HG02852 (cell line): ENCODE results near the gene OVOL1.
"Not testable (repeated sequence)": the region's sequence is repeated elsewhere in the genome, so short reads cannot be mapped to it uniquely, and the experiment has no call there.

Source experiments
- ATAC-seq: cut with Tn5 transposase; IDR thresholded peaks from one replicate; pipeline ENCODE4 v1.9.1; 2021; ENCODE audit warnings: mild to moderate bottlenecking, moderate library complexity; ENCODE audit not compliant: unreplicated experiment

OVOL1 gene

GRCh38 chr11:65786786-65787636 lies at the start of gene OVOL1:
TSS of gene OVOL1 (plus strand) at chr11:65787063. CDS start at chr11:65787374, 311 bp downstream.
- ATAC-seq = no peak

DNA sequence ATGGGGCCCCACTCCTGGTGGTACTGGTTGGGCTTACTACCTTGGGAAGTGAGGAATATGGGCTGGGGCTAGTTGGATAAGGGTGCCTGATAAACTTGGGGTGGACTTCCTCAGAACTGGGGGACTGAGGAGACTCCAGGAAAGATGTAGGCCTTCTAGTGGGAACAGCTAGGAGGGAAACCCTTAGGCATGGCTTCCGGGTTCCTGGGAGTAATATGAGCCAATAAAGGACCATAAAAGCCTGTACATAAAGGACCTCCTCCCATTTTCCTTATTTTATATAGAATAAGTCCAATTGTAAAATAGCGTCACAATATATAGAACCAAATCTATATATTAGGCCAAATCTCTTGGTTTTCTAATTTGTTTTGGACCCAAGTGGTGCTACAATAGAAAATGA lies 47.8 kb upstream of the OVOL1 start:
- no peak for ATAC-seq

DNA sequence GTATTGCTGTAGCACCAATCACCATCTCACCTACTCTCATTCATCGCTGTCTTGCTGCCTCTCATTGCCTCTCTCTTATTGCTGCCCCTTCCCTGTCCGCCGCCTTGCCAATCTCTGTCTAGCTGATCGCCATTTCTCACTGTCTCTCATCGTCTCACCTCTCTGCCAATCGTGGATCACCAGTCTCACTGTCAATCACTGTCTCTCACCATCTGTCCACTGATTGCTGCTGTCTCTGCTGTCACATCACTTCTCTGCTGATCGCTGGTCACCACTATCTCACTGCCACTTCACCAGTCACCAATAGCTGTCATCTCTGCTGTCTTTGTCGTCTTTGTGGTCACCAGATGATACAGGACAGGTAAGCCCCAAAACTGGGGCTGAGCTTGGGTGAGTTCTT lies 45.7 kb upstream of the OVOL1 start:
- ATAC-seq = no peak

GRCh38 chr11:65742353-65742752 lies 44.5 kb upstream of the OVOL1 start:
- no peak for ATAC-seq

GRCh38 chr11:65743681-65744025 lies 43.2 kb upstream of the OVOL1 start:
- no peak for ATAC-seq

- no peak for ATAC-seq
Observed at GRCh38 chr11:65744026-65744698, 42.7 kb upstream of the OVOL1 start.

- no peak for ATAC-seq
Observed at GRCh38 chr11:65744699-65745042, 42.2 kb upstream of the OVOL1 start.

- ATAC-seq = no peak
Observed at GRCh38 chr11:65745049-65745448, 41.8 kb upstream of the OVOL1 start.

DNA sequence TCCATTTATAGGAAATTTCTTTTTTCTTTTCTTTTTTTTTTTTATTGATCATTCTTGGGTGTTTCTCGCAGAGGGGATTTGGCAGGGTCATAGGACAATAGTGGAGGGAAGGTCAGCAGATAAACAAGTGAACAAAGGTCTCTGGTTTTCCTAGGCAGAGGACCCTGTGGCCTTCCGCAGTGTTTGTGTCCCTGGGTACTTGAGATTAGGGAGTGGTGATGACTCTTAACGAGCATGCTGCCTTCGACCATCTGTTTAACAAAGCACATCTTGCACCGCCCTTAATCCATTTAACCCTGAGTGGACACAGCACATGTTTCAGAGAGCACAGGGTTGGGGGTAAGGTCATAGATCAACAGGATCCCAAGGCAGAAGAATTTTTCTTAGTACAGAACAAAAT lies 24.7 kb upstream of the OVOL1 start:
- not testable (repeated sequence) for ATAC-seq

DNA sequence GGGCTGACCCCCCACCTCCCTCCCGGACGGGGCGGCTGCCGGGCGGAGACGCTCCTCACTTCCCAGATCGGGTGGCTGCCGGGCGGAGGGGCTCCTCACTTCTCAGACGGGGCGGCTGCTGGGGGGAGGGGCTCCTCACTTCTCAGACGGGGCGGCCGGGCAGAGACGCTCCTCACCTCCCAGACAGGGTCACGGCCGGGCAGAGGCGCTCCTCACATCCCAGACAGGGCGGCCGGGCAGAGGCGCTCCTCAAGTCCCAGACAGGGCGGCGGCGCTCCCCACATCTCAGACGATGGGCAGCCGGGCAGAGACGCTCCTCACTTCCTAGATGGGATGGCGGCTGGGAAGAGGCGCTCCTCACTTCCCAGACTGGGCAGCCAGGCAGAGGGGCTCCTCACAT lies 24.0 kb upstream of the OVOL1 start:
- not testable (repeated sequence) for ATAC-seq

GRCh38 chr11:65764434-65764833 lies 22.4 kb upstream of the OVOL1 start:
- no peak for ATAC-seq

DNA sequence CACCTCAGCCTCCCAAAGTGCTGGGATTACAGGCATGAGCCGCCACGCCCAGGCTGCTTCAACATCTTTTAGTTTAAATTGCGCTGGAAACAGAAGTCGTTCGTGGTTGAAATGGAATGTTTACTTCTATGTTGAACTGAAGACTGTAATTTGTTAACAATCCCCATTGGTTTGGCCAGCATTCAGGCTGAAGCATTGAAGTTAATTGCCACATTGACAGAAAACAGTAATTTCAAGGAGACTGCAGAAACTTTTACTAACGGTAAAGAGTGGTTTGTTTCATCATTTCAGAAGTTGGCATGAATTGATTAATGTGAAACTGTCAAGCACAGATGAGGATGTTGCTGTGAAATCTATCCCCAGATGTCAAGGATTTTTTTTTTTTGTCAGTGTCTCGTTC lies 20.3 kb upstream of the OVOL1 start:
- ATAC-seq = no peak

GRCh38 chr11:65767406-65767805 lies 19.5 kb upstream of the OVOL1 start:
- no peak for ATAC-seq

DNA sequence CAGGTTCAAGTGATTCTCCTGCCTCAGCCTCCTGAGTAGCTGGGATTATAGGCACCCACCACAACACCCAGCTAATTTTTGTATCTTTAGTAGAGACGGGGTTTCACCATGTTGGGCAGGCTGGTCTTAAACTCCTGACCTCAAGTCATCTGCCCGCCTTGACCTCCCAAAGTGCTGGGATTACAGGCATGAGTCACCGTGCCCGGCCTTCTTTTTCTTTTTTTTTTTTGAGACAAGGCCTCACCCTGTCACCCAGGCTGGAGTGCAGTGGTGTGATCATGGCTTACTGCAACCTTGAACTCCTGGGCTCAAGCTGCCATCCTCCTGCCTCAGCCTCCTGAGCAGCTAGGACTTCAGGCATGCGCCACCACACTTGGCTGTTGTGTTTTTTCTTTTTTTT lies 19.1 kb upstream of the OVOL1 start:
- not testable (repeated sequence) for ATAC-seq

- no peak for ATAC-seq
Observed at GRCh38 chr11:65770951-65771567, 15.8 kb upstream of the OVOL1 start.

DNA sequence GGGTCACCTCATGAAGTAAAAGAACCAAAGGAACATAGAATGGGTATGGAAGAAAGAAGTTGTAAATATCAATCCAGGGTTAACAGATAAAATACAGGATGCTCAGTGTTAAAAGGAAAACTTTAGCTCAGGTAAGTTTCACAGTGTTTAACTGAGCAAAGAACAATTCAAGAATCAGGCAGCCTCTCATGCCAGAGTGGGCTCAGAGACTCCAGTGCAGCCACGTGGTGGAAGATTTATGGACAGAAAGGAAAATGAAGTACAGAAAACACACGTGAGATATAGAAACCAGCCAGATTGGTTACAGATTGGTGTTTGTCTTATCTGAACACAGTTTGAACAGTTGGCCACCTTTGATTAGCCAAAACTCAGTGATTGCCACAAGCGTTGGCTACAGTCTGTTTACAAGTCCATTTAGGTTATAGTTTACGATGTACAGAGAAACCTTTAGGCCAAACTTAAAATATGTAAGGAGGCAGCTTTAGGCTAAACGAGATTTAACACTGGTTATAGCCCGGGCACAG lies 15.2 kb upstream of the OVOL1 start:
- no peak for ATAC-seq

DNA sequence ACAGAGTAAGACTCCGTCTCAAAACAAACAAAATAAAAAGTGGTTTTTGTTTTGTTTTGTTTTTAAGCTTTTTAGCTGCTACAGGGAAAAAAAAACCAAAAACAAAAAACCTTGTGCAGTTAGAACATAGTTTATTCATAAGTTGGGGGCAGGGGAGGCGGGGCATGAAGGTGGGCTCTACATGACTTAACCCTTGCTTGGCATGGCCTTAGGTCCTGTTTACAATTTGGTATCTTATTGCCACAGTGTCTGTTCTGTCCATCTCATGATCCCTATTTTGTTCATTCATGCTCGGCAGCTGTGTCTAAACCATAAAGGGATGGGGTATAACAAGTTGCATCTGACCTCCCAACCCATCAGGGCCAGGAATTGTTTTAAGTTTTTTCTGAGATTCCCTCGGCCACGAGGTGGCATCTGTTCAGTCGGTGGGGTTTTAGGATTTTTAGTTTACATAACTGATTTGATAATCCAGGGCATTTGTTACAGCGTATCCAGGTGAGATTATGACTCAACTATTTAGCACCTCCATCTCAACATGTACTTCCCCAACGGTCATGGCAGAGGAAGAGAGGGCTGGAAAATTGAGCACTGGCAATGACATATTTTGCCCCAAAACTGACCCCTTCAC lies 13.0 kb upstream of the OVOL1 start:
- no peak for ATAC-seq

DNA sequence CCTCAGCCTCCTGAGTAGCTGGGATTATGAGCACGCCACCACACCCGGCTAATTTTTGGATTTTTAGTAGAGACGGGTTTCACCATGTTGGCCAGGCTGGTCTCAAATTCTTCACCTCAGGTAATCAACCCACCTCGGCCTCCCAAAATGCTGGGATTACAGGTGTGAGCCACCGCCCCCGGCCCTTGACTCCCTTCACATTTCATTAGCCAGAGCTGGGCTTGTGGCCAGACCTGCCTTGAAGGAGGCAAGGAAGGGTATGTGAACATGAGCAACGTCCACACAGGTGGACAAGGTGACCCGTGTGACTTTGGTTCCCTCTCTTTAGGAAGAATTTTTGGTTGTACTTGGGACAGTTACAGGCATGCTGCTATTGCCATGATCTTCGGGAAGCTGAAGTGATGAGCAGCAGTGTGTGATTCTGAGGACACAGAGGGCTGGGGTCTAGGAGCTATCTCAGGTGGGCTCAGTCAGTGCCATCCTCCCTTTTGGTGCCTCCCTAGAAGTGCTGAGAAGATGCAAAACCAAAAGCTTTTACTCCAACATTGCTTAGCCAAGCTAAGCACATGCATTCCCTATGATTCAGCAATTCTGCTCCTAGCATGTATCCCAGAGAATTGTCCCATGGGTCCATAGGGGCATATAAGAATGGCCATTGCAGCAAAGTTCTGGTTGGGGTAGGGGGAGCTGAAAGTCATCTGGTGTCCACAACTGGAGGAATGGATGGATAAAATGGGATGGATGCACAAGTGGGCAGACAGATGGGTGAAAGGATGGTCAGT lies 12.1 kb upstream of the OVOL1 start:
- no peak for ATAC-seq

DNA sequence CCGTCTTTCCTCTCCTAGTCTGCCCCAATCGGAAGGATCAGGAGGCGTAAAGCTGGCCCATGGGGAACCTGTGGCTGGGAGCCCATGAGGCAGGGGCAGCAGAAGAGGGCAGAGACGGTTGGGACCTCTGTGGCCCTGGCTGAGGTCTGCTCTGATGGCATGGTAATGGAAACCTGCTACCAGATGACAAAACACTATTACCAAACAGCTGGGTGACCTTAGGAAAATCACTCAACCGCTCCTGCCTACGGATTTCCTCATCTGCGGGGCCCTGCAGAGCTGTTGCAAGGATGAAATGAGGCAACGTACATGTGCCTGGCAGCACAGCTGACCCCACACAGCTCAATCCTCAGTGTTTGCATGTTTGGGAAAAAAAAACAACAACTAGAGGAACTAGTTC lies 10.7 kb upstream of the OVOL1 start:
- no peak for ATAC-seq

DNA sequence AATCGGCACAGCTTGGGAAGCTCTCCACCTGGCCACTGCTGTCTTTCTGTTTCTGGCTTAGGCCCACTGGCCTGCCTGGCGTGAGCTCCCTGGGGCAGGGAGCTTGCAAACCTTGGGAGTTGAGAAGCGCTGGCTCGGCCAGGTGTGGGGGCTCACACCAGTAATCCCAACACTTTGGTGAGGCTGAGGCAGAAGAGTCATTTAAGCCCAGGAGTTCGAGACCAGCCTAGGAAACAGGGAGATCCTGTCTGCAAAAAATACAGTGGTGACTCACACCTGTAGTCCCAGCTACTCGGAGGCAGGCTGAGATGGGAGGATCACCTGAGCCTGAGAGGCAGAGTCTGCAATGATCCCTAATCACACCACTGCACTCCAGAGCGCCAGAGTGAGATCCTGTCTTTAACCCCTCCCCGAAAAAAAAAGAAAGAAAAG lies 10.1 kb upstream of the OVOL1 start:
- ATAC-seq = no peak

- no peak for ATAC-seq
Observed at GRCh38 chr11:65777241-65777640, 9.6 kb upstream of the OVOL1 start.
